Mesothelial cell of epicardium (in vitro differentiated cells): ENCODE measurements around the gene GGA1. TPM values are rescaled to one million over a fixed set of nuclear protein-coding genes. Genes with fewer than 3 reads are reported as not detected.

Experiments
- DNase-seq, 2 experiments: peaks; one replicate each; pipeline ENCODE4 v3.0.0; 2021; ENCODE audit warnings: low spot score in 2 of 2; ENCODE audit not compliant: unreplicated experiment in 2 of 2
- H3K27ac Mint-ChIP-seq: 2 replicates; pipeline ENCODE4 v1.8.0; 2021; ENCODE audit warnings: mixed read lengths
- H3K27me3 Mint-ChIP-seq: 2 replicates; pipeline ENCODE4 v1.8.0; 2021; ENCODE audit warnings: low read depth, mixed read lengths
- H3K36me3 Mint-ChIP-seq: 2 replicates; pipeline ENCODE4 v1.8.0; 2021; ENCODE audit warnings: mixed read lengths
- H3K4me1 Mint-ChIP-seq: 2 replicates; pipeline ENCODE4 v1.8.0; 2021; ENCODE audit warnings: mixed read lengths
- H3K4me3 Mint-ChIP-seq: 2 replicates; pipeline ENCODE4 v1.8.0; 2021; ENCODE audit warnings: mild to moderate bottlenecking, moderate library complexity, mixed read lengths
- H3K9me3 Mint-ChIP-seq: 2 replicates; pipeline ENCODE4 v1.8.0; 2021; ENCODE audit warnings: mixed read lengths
- CTCF ChIP-seq: fragments of 200-600 bp; sonication (generic); IDR thresholded peaks from one replicate; pipeline ENCODE4 v1.5.0; 2021; ENCODE audit warnings: antibody characterized with exemption; ENCODE audit not compliant: unreplicated experiment
- total RNA-seq: library from RNA; stranded (reverse); gene quantifications from 3 replicates; pipeline ENCODE4 v1.2.1, GENCODE V29; 2021

The GGA1 gene
- total RNA-seq, 1 donor from 2014 or later: 107 TPM

- Mint-ChIP-seq H3K27ac (peak overlapping the region; percentile 8), H3K4me3 (no peak overlapping the region), H3K4me1 (peaks cover 6% of the 10 kb centered on the region), H3K9me3 (no peaks in the 10 kb centered on the region), H3K27me3 (no peaks in the 10 kb centered on the region), H3K36me3 (peaks cover 13% of the 10 kb centered on the region)
- TF ChIP-seq CTCF: no peak
- DNase-seq: no peak
Observed at GRCh38 chr22:37624876-37625275, 16.2 kb downstream of the GGA1 start.

GRCh38 chr22:37625737-37626136 is 17.1 kb downstream of the GGA1 start:
- Mint-ChIP-seq H3K4me1 (peaks cover 6% of the 10 kb centered on the region), H3K27ac (peak overlapping the region; percentile 56), H3K27me3 (no peaks in the 10 kb centered on the region), H3K36me3 (peaks cover 11% of the 10 kb centered on the region), H3K4me3 (no peak overlapping the region), H3K9me3 (no peaks in the 10 kb centered on the region)
- no peak for DNase-seq
- TF ChIP-seq CTCF: no peak

GRCh38 chr22:37626144-37626543 is 17.5 kb downstream of the GGA1 start:
- DNase-seq: no peak
- H3K4me3 Mint-ChIP-seq: no peak overlapping the region
- no peaks in the 10 kb centered on the region for H3K27me3 Mint-ChIP-seq
- no peaks in the 10 kb centered on the region for H3K9me3 Mint-ChIP-seq
- H3K4me1 Mint-ChIP-seq: peaks cover 6% of the 10 kb centered on the region
- TF ChIP-seq CTCF: no peak
- H3K27ac Mint-ChIP-seq: peak overlapping the region; percentile 56
- peaks cover 10% of the 10 kb centered on the region for H3K36me3 Mint-ChIP-seq

GRCh38 chr22:37626556-37627075 is 18.0 kb downstream of the GGA1 start:
- no peak for DNase-seq
- no peak overlapping the region for H3K4me3 Mint-ChIP-seq
- H3K4me1 Mint-ChIP-seq: peaks cover 6% of the 10 kb centered on the region
- H3K27ac Mint-ChIP-seq: peak overlapping the region; percentile 56
- H3K9me3 Mint-ChIP-seq: no peaks in the 10 kb centered on the region
- no peaks in the 10 kb centered on the region for H3K27me3 Mint-ChIP-seq
- TF ChIP-seq CTCF: no peak
- peaks cover 12% of the 10 kb centered on the region for H3K36me3 Mint-ChIP-seq

- Mint-ChIP-seq H3K4me1 (peaks cover 6% of the 10 kb centered on the region), H3K27ac (peak overlapping the region; percentile 47), H3K27me3 (no peaks in the 10 kb centered on the region), H3K9me3 (no peaks in the 10 kb centered on the region), H3K36me3 (peaks cover 12% of the 10 kb centered on the region), H3K4me3 (no peak overlapping the region)
- TF ChIP-seq CTCF: no peak
- no peak for DNase-seq
Observed at GRCh38 chr22:37627121-37627520, 18.5 kb downstream of the GGA1 start.

- H3K27me3 Mint-ChIP-seq: no peaks in the 10 kb centered on the region
- no peaks in the 10 kb centered on the region for H3K9me3 Mint-ChIP-seq
- peak overlapping the region; percentile 47 for H3K27ac Mint-ChIP-seq
- DNase-seq: no peak
- peaks cover 9% of the 10 kb centered on the region for H3K36me3 Mint-ChIP-seq
- TF ChIP-seq CTCF: no peak
- peaks cover 6% of the 10 kb centered on the region for H3K4me1 Mint-ChIP-seq
- H3K4me3 Mint-ChIP-seq: no peak overlapping the region
Observed at GRCh38 chr22:37627545-37627944, 18.9 kb downstream of the GGA1 start.
